Mammary epithelial cell (primary cell): ENCODE data around the gene DPPA3.

Source experiments
- CTCF ChIP-seq, 2 donors: IDR thresholded peaks in 1 of 2; conservative IDR thresholded peaks in 1 of 2; 2 replicates each; pipeline ENCODE4 v1.5.1; 2011 to 2012; ENCODE audit warnings: inconsistent platforms in 2 of 2, low read length in 2 of 2, mild to moderate bottlenecking in 2 of 2, control low read depth in 1 of 2, low read depth in 1 of 2; ENCODE audit not compliant: insufficient read depth in 1 of 2; ENCODE audit errors: extremely low read depth in 1 of 2
- EZH2 ChIP-seq: IDR thresholded peaks from 2 replicates; pipeline ENCODE4 v1.6.1; 2012; ENCODE audit warnings: low read length, inconsistent platforms, borderline replicate concordance

DNA sequence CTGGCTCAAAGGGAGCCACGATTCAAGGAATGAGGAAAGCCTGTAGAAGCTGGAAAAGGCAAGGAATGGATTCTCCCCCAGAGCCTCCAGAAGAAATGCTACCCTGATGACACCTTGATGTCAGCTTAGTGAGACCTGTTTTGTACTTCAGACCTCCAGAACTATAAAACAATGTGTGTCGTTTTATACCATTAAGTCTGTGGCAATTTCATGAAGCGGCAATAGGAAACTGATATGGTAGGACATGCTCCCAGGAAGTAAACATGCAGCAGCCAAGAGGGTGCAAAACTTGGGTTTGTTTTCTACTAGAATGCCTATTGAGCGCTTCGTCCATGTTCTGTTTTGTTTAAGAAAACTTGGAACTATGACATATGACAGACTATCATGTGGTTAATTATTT lies 43.1 kb upstream of the DPPA3 start:
- TF ChIP-seq CTCF (conservative IDR thresholded peaks at IDR 0.05 in 1 of 2, IDR thresholded peaks at IDR 0.05 in 1 of 2; ENCODE audit: extremely low read depth in 1 of 2, insufficient read depth in 1 of 2, low read depth in 1 of 2, low read length in 2 of 2) = no peak
- no peak for TF ChIP-seq EZH2
